ENCODE data around the gene EXOSC9.

The EXOSC9 gene

DNA sequence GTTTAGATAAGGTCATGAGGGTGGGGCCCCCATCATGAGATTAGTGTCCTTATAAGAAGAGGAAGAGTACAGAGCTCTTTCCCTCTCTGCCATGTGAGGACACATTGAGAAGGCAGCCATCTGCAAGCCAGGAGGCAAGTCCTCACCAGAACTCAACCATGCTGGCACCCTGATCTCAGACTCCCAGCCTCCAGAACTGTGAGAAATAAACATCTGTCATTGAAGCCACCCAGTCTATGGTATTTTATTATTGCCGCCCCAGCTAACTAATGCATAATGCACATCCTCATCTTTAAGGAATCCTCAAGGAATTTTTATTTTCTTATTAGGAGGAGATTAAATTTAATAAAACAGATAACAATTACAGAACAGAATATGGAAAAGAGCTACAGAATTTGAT, 16.7 kb upstream of the EXOSC9 start:
- no peak overlapping the region for H3K4me3 Mint-ChIP-seq
- peaks cover 28% of the 10 kb centered on the region for H3K4me1 Mint-ChIP-seq
- H3K36me3 Mint-ChIP-seq (ENCODE audit: low read depth), result no peaks in the 10 kb centered on the region
- H3K9me3 Mint-ChIP-seq, result no peaks in the 10 kb centered on the region
- TF ChIP-seq, protein P1, sequence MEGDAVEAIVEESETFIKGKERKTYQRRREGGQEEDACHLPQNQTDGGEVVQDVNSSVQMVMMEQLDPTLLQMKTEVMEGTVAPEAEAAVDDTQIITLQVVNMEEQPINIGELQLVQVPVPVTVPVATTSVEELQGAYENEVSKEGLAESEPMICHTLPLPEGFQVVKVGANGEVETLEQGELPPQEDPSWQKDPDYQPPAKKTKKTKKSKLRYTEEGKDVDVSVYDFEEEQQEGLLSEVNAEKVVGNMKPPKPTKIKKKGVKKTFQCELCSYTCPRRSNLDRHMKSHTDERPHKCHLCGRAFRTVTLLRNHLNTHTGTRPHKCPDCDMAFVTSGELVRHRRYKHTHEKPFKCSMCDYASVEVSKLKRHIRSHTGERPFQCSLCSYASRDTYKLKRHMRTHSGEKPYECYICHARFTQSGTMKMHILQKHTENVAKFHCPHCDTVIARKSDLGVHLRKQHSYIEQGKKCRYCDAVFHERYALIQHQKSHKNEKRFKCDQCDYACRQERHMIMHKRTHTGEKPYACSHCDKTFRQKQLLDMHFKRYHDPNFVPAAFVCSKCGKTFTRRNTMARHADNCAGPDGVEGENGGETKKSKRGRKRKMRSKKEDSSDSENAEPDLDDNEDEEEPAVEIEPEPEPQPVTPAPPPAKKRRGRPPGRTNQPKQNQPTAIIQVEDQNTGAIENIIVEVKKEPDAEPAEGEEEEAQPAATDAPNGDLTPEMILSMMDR (IDR thresholded peaks at IDR 0.05; ENCODE audit: unreplicated experiment in 3 of 3), result no peak
- no peak overlapping the region for H3K27ac Mint-ChIP-seq
- H3K27me3 Mint-ChIP-seq (ENCODE audit: low read depth), result peaks cover 7% of the 10 kb centered on the region

DNA sequence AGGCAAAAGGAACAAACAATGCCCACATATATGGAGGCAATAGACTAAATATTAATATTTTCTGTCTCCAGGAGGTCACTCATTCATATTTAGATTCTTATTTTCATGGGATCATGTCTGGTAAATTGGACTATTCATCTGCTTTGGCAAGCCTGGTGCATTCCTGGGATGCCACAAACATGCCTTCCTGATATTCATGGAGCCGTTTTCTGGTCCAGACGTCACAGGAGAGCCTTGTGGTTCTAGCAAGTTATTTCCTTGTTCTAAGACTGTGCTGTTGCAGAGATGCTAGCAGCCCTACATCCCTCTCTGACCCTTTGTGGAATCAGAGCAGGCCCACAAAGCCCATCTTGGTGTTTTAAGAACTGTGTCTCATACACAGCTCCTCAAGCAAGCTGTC, 16.1 kb upstream of the EXOSC9 start:
- Mint-ChIP-seq H3K4me3 (no peak overlapping the region), H3K9me3 (no peaks in the 10 kb centered on the region), H3K36me3 (ENCODE audit: low read depth) (no peaks in the 10 kb centered on the region), H3K27me3 (ENCODE audit: low read depth) (peaks cover 7% of the 10 kb centered on the region), H3K27ac (peak overlapping the region in 1 of 3 experiments; percentile 24), H3K4me1 (peaks cover 33% of the 10 kb centered on the region)
- TF ChIP-seq, protein P1 (IDR thresholded peaks at IDR 0.05; ENCODE audit: unreplicated experiment in 3 of 3), result no peak

DNA sequence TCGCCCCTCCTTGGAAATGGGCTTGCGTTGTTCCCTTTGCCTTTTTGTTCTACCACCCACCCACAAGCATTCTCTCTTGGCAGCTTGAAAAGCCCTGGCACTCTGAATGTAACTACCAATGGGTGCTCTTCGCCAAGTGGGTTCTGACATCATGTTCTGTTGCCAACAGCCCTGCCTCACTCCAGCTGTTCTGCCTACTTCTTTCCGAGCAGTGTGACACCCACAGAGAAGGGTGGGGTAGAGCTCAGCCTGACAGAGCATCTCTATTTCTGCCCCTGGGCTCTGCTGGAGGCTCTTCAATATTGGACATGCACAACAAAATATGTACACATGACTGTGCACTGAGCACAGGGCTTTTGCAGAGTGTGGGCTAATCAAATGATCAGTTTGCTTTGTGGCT, 15.6 kb upstream of the EXOSC9 start:
- no peaks in the 10 kb centered on the region for H3K9me3 Mint-ChIP-seq
- TF ChIP-seq, protein P1 (IDR thresholded peaks at IDR 0.05; ENCODE audit: unreplicated experiment in 3 of 3), result no peak
- H3K36me3 Mint-ChIP-seq (ENCODE audit: low read depth), result no peaks in the 10 kb centered on the region
- peaks cover 38% of the 10 kb centered on the region for H3K4me1 Mint-ChIP-seq
- H3K27me3 Mint-ChIP-seq (ENCODE audit: low read depth), result peaks cover 7% of the 10 kb centered on the region
- H3K4me3 Mint-ChIP-seq, result no peak overlapping the region
- peak overlapping the region in 1 of 3 experiments; percentile 24 for H3K27ac Mint-ChIP-seq

DNA sequence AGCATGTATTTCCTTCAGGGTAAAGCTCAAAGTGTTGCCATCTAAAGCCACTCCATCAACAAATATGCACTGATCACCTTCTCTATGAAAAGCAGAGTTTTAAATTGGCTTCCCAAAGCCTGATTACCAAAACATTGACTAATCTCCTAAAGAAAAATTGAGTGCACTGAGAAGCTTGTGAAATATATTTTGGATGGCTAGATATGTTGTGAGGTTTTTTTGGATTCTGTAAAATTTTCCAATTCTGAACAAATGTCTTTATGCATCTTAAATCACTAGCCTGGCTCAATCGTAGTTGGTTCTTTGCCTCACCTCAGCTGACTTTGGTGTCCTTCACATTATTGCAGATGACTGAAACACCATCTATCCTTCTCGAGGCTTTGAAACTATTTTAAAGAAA, 14.9 kb upstream of the EXOSC9 start:
- Mint-ChIP-seq H3K36me3 (ENCODE audit: low read depth) (no peaks in the 10 kb centered on the region), H3K9me3 (no peaks in the 10 kb centered on the region), H3K4me3 (no peak overlapping the region), H3K4me1 (peaks cover 41% of the 10 kb centered on the region), H3K27ac (no peak overlapping the region), H3K27me3 (ENCODE audit: low read depth) (peaks cover 7% of the 10 kb centered on the region)
- TF ChIP-seq, protein P1 (IDR thresholded peaks at IDR 0.05; ENCODE audit: unreplicated experiment in 3 of 3), result no peak

DNA sequence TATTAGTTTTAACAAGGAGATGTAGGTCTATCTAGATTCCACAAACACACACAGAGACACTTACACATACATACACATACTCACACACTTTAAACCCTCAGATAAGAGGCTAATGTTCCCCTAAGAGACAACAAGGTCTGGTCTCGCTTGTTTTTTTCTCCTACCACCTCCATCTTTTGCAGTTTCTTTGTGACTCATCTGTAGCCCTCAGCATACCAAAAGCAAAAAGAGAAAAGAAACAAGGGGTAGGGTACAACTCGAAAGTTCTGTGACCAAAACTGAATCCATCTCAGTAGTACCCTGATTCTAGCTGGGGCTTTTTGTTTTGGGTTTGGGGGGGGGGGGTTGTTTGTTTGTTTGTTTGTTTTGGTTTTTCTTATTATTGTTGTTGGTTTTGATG, 12.2 kb upstream of the EXOSC9 start:
- no peaks in the 10 kb centered on the region for H3K27me3 Mint-ChIP-seq (ENCODE audit: low read depth)
- H3K36me3 Mint-ChIP-seq (ENCODE audit: low read depth), result no peaks in the 10 kb centered on the region
- H3K9me3 Mint-ChIP-seq, result no peaks in the 10 kb centered on the region
- H3K27ac Mint-ChIP-seq, result peak overlapping the region in 2 of 3 experiments; percentile 93 to 94
- H3K4me1 Mint-ChIP-seq, result peaks cover 37% of the 10 kb centered on the region
- no peak overlapping the region for H3K4me3 Mint-ChIP-seq
- TF ChIP-seq, protein P1 (IDR thresholded peaks at IDR 0.05; ENCODE audit: unreplicated experiment in 3 of 3), result no peak

DNA sequence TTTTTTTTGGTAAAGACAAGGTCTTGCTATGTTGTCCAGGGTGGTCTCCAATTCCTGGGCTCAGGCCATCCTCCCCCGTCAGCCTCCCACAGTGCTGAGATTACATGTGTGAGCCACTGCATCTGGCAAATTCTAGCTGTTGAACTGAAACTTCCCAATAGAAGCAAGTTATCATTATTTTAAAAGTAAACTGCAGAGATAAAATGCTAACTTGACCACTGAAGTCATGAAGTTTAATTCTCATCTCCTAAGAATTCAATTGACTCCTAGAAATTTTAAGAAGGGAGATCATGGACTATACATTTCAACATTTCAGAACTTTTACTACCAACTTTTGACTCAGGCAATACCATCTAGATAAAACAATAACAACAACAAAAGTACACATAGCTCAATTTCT, 11.7 kb upstream of the EXOSC9 start:
- TF ChIP-seq, protein P1 (IDR thresholded peaks at IDR 0.05; ENCODE audit: unreplicated experiment in 3 of 3), result no peak
- Mint-ChIP-seq H3K4me1 (peaks cover 42% of the 10 kb centered on the region), H3K36me3 (ENCODE audit: low read depth) (no peaks in the 10 kb centered on the region), H3K27me3 (ENCODE audit: low read depth) (no peaks in the 10 kb centered on the region), H3K9me3 (no peaks in the 10 kb centered on the region), H3K4me3 (no peak overlapping the region), H3K27ac (peak overlapping the region; percentile 44 to 94 (median 93))

Measured in nephron (organoid).